GM19193 (cell line): ENCODE measurements around the gene FOXN3.

ENCODE experiments used
- POLR2A ChIP-seq: IDR thresholded peaks from 4 replicates; pipeline ENCODE4 v1.6.1; 2011; ENCODE audit not compliant: insufficient read depth, insufficient read length; ENCODE audit errors: extremely low read depth

The FOXN3 gene

GRCh38 chr14:89232265-89233070 lies 184.6 kb downstream of the FOXN3 start:
- TF ChIP-seq POLR2A: no peak

GRCh38 chr14:89231426-89232113 lies 185.5 kb downstream of the FOXN3 start:
- TF ChIP-seq POLR2A: no peak

- no peak for TF ChIP-seq POLR2A
Observed at GRCh38 chr14:89228921-89229639, 188.0 kb downstream of the FOXN3 start.

GRCh38 chr14:89227496-89227836 lies 189.6 kb downstream of the FOXN3 start:
- no peak for TF ChIP-seq POLR2A

- no peak for TF ChIP-seq POLR2A
Observed at GRCh38 chr14:89226801-89227495, 190.1 kb downstream of the FOXN3 start.

- TF ChIP-seq POLR2A: no peak
Observed at GRCh38 chr14:89225607-89226006, 191.4 kb downstream of the FOXN3 start.

GRCh38 chr14:89221109-89221810 lies 195.8 kb downstream of the FOXN3 start:
- TF ChIP-seq POLR2A: no peak

- no peak for TF ChIP-seq POLR2A
Observed at GRCh38 chr14:89219051-89219450, 198.0 kb downstream of the FOXN3 start.

- TF ChIP-seq POLR2A: no peak
Observed at GRCh38 chr14:89217891-89218290, 199.1 kb downstream of the FOXN3 start.

GRCh38 chr14:89215531-89215930 lies 201.5 kb downstream of the FOXN3 start:
- no peak for TF ChIP-seq POLR2A

GRCh38 chr14:89215114-89215513 lies 201.9 kb downstream of the FOXN3 start:
- TF ChIP-seq POLR2A: no peak

- no peak for TF ChIP-seq POLR2A
Observed at GRCh38 chr14:89214221-89214965, 202.6 kb downstream of the FOXN3 start.

GRCh38 chr14:89212386-89213235 lies 204.4 kb downstream of the FOXN3 start:
- no peak for TF ChIP-seq POLR2A
